MG63 (cell line): ENCODE results near the gene SIRT2. TPM values are rescaled to one million over a fixed set of nuclear protein-coding genes. Genes with fewer than 3 reads are reported as not detected.
"Not testable (repeated sequence)": the region's sequence is repeated elsewhere in the genome, so short reads cannot be mapped to it uniquely, and the experiment has no call there.

ENCODE experiments used
- DNase-seq: peaks from one replicate; pipeline ENCODE4 v3.0.0-alpha.2; 2020
- H3K27me3 ChIP-seq: fragments of 250-450 bp; sonication (Bioruptor Pico); 2 replicates; pipeline ENCODE4 v1.5.1; 2020; ENCODE audit warnings: mild to moderate bottlenecking, moderate library complexity
- H3K36me3 ChIP-seq: fragments of 250-450 bp; sonication (Bioruptor Pico); 2 replicates; pipeline ENCODE4 v1.5.1; 2020; ENCODE audit warnings: mild to moderate bottlenecking, moderate library complexity
- H3K4me3 ChIP-seq: fragments of 250-450 bp; sonication (Bioruptor Pico); 2 replicates; pipeline ENCODE4 v1.5.1; 2020; ENCODE audit warnings: mild to moderate bottlenecking, moderate library complexity
- H3K9me3 ChIP-seq: fragments of 250-450 bp; sonication (Bioruptor Pico); 2 replicates; pipeline ENCODE4 v1.5.1; 2020; ENCODE audit warnings: mild to moderate bottlenecking, moderate library complexity
- total RNA-seq: library from RNA; depleted of rRNA; stranded (reverse); fragments of >200 nt; shearing (Covaris generic); gene quantifications from 2 replicates; pipeline ENCODE4 v1.2.3, GENCODE V29; 2014; ENCODE audit warnings: low replicate concordance

SIRT2 gene
- total RNA-seq, 1 experiment from 2014 or later, result 72.9 TPM

GRCh38 chr19:38861368-38861767 lies 38.0 kb downstream of the SIRT2 start:
- no peaks in the 10 kb centered on the region; the same call in 1 of the 2 replicates for H3K27me3 ChIP-seq
- no peak overlapping the region for H3K4me3 ChIP-seq
- H3K36me3 ChIP-seq, result no peaks in the 10 kb centered on the region
- DNase-seq, result no peak
- no peaks in the 10 kb centered on the region for H3K9me3 ChIP-seq

DNA sequence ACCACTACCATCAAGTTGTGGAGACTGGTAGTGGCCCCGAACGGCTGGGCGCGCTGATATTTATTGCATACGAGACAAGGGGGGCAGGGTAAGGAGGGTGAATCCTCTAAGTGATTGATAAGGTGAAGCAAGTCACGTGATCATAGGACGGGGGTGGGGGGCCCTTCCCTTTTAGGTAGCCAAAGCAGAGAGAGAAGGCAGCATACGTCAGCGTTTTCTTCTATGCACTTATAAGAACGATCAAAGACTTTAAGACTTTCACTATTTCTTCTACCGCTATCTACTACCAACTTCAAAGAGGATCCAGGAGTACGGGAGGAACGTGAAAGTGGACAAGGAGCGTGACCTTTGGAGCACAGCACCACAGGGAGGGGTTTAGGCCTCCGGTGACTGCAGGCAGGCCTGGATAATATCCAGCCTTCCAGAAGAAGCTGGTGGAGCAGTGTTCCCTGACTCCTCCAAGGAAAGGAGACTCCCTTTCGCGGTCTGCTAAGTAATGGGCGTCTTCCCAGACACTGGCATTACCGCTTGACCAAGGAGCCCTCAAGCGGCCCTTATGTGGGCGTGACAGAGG lies 39.7 kb downstream of the SIRT2 start:
- H3K4me3 ChIP-seq, result not testable (repeated sequence)

DNA sequence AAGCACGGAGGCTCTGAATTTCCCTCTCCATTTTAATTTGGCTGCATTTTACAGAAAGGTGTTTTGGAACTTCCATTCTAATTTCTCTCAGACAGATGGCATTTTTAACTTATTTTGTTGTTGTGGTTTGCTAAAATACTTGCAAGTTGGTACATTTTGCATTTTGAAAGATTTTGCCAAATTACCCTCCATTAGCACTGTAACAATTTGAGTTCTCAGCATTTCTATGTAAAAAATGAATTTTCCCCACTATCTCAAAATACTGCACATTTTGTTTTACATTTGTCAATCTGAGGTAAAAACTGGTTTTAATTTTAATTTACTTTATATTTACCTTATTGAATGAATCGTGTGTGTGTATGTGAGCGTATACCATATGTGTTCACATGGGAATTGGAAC lies 42.6 kb downstream of the SIRT2 start:
- no peaks in the 10 kb centered on the region for H3K36me3 ChIP-seq
- no peak overlapping the region for H3K4me3 ChIP-seq
- DNase-seq, result no peak
- H3K27me3 ChIP-seq, result no peaks in the 10 kb centered on the region; the same call in 1 of the 2 replicates
- no peaks in the 10 kb centered on the region for H3K9me3 ChIP-seq

More for the DNA sequence above, 39.7 kb downstream of the SIRT2 start:
- H3K36me3 ChIP-seq, DNase-seq, H3K9me3 ChIP-seq, H3K27me3 ChIP-seq: not testable (repeated sequence)

DNA sequence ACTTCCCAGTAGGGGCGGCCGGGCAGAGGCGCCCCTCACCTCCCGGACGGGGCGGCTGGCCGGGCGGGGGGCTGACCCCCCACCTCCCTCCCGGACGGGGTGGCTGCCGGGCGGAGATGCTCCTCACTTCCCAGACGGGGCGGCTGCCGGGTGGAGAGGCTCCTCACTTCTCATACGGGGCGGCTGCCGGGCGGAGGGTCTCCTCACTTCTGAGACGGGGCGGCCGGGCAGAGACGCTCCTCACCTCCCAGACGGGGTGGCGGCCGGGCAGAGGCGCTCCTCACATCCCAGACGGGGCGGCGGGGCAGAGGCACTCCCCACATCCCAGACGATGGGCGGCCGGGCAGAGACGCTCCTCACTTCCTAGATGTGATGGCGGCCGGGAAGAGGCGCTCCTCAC lies 43.7 kb downstream of the SIRT2 start:
- not testable (repeated sequence) for H3K27me3 ChIP-seq, H3K36me3 ChIP-seq, DNase-seq, H3K4me3 ChIP-seq, H3K9me3 ChIP-seq

GRCh38 chr19:38854961-38855360 lies 44.5 kb downstream of the SIRT2 start:
- DNase-seq, H3K9me3 ChIP-seq, H3K4me3 ChIP-seq, H3K27me3 ChIP-seq, H3K36me3 ChIP-seq: not testable (repeated sequence)

DNA sequence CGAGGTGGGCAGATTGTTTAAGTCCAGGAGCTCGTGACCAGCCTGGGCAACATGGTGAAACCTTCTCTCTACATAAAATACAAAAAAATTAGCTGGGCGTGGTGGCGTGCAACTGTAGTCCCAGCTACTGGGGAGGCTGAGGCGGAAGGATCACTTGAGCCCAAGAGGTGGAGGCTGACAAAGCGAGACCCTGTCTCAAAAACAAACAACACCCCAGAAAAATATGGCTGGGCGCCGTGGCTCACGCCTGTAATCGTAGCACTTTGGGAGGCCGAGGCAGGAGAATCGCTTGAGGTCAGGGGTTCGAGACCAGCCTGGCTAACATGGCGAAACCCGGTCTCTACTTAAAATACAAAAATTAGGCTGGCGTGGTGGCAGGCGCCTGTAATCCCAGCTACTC lies 46.2 kb downstream of the SIRT2 start:
- Histone ChIP-seq H3K4me3 (peak overlapping the region; percentile 83), H3K9me3 (no peaks in the 10 kb centered on the region)

GRCh38 chr19:38852231-38853044 lies 47.0 kb downstream of the SIRT2 start:
- Histone ChIP-seq H3K27me3 (no peaks in the 10 kb centered on the region; the same call in 1 of the 2 replicates), H3K9me3 (no peaks in the 10 kb centered on the region), H3K4me3 (peak overlapping the region; percentile 83), H3K36me3 (peaks cover 17% of the 10 kb centered on the region)
- DNase-seq, result peak; percentile 76

More for the DNA sequence above, 46.2 kb downstream of the SIRT2 start:
- H3K27me3 ChIP-seq, result no peaks in the 10 kb centered on the region; the same call in 1 of the 2 replicates
- H3K36me3 ChIP-seq, result peaks cover 9% of the 10 kb centered on the region
- no peak for DNase-seq

GRCh38 chr19:38851622-38852230 lies 47.7 kb downstream of the SIRT2 start:
- H3K9me3 ChIP-seq, result no peaks in the 10 kb centered on the region
- H3K27me3 ChIP-seq, result no peaks in the 10 kb centered on the region
- peak; percentile 95 for DNase-seq
- peak overlapping the region; percentile 83 for H3K4me3 ChIP-seq
- H3K36me3 ChIP-seq, result peaks cover 24% of the 10 kb centered on the region

DNA sequence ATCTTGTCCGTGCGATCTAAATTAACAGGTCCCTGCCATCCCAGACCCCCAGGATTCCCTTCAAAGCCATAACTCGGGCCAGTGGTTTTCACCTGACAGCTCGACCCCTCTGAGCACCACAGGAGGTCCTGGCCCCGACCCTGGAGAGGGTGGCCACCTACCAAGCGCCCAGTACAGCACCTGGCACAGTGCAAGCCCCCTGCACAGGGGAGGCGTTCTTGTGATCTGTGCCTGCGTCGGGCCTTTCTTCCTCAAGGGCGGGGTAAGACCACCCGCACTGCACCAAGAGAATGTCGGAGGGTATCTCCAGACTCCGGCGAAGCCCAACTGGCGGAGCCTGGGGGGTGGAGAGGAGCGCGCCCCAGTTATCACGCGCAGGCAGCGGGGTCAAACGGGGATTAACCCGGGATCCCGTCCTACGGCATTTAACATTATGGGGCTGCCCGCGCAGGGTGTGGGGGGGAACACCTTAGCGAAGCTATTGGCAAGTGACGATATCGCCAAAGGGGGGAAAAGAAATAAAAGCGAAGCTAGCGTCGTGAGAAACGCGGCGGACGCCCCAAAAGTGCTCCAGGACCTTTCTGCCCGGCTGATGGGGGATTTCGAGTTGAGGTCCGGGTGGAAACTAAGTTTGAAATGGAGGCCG lies 48.3 kb downstream of the SIRT2 start:
- Histone ChIP-seq H3K9me3 (no peaks in the 10 kb centered on the region), H3K4me3 (peak overlapping the region; percentile 57), H3K36me3 (peaks cover 31% of the 10 kb centered on the region), H3K27me3 (no peaks in the 10 kb centered on the region)
- DNase-seq, result peak; percentile 23

DNA sequence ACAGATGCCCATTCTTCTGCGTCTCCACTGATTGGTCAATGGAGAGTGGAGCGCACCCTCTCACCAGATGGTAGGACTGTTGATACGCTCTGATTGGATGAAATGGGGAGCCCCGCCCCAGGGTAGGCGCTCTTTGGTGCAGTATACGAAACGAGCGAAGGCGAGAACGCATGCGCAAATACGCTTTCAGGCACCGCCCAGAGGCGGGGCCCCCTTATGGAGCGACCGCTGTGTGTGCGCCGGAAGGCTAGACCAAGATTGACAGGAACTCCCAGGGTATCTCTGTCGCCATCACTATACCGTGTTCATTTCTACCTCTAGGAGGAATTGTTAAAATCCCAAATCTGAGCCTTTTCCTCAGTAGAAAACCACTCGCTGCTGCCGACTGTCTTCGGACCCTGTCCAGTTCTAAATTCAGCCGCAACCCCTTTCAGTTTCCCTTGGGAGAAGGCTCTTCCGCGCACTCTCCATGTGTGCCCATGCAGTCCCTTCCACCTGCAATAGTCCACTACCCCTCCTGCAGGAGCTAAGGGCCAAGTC lies 48.9 kb downstream of the SIRT2 start:
- peaks cover 36% of the 10 kb centered on the region for H3K36me3 ChIP-seq
- no peak for DNase-seq
- H3K27me3 ChIP-seq, result no peaks in the 10 kb centered on the region
- no peaks in the 10 kb centered on the region for H3K9me3 ChIP-seq
- peak overlapping the region; percentile 57 for H3K4me3 ChIP-seq

GRCh38 chr19:38849860-38850435 lies 49.5 kb downstream of the SIRT2 start, which contains the start of gene HNRNPL:
Gene HNRNPL (minus strand): TSS chr19:38849986. CDS start chr19:38849966, 20 bp downstream.
- H3K4me3 ChIP-seq, result peak within 1 kb of the TSS; percentile 93
- H3K27me3 ChIP-seq, result no peaks in the 10 kb centered on the region
- H3K36me3 ChIP-seq, result peaks cover 42% of the 10 kb centered on the region
- peak; percentile 100 for DNase-seq
- H3K9me3 ChIP-seq, result no peaks in the 10 kb centered on the region

DNA sequence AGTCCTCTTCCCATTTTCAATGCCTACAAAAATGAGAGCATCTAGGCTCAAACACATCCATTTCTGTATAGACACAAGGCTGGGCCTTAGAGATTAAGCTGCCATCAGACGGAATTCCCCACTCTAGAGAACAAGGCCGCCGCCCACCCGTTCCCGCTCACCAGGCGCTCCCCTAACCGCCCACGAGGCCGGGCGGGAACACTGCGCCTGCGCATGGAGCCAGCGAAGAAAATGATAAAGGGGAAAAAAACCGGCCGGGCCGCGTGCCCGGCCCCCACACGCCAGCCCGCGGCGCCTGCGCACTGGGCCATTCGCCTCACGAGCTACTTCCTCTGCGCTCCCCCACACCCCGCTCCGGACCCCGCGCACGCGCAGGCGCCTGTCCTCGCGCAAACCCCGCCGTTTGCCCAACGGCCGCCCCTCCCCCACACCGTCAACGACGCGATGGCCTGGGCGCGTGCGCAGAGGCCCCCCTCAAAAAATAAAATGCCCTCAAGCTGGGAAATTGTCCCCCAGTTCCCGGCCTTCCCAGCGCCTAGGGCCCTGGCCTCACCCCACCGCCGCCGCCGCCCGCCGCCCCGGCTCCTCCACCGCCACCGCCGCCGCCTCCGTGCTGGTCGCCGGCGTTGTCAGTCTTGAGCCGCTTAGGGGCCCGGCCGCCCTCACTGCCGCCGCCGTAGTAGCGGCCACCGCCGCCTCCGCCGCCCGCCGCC lies 50.1 kb downstream of the SIRT2 start:
- Histone ChIP-seq H3K9me3 (no peaks in the 10 kb centered on the region), H3K4me3 (peak overlapping the region; percentile 93)

DNA sequence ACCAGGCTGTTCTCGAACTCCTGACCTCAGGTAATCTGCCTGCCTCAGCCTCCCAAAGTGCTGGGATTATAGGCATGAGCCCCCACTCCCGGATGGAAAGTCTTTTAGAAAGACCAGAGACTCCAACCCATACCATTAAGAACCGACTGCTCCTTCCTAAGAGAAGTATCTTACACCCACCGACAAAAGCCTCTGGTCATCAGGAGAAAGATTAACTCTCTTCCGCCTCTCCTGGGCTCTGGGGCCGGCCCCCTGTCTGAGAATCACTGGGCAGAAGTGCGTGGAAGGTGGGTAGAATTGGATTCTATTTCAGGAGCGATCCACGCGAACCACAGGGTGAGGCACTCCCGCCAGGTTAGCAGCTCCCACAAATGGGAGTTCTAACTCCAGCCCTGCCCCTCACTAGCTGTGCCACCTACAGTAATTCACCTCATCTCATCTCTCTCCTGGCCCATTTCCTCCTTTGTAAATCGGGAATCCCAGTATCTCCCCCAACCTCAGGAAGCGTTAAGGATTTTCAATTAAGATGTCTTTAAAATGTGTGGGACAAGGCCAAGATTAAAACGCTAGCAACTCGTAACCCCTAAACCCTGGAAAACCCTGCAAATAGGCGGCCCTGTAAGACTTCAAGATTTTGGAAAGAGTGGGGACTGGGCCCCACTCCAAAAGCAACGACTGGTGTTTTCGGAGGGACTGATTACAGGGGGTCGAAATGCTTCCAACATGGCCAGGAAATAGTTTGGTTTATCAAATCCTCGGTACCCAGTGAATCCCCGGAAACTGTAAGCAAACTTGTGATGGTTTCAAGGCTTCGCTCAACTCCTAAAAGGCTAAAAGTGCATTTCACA lies 50.9 kb downstream of the SIRT2 start:
- H3K9me3 ChIP-seq, result no peaks in the 10 kb centered on the region
- DNase-seq, result no peak
- peaks cover 56% of the 10 kb centered on the region for H3K36me3 ChIP-seq
- H3K4me3 ChIP-seq, result peak overlapping the region; percentile 93
- no peaks in the 10 kb centered on the region for H3K27me3 ChIP-seq

More for the DNA sequence above, 50.1 kb downstream of the SIRT2 start:
- Histone ChIP-seq H3K36me3 (peaks cover 49% of the 10 kb centered on the region), H3K27me3 (no peaks in the 10 kb centered on the region)
- DNase-seq, result peak; percentile 97

GRCh38 chr19:38846097-38846496 lies 53.3 kb downstream of the SIRT2 start:
- H3K9me3 ChIP-seq, result no peaks in the 10 kb centered on the region
- DNase-seq, result no peak
- H3K4me3 ChIP-seq, result no peak overlapping the region
- peaks cover 81% of the 10 kb centered on the region for H3K36me3 ChIP-seq
- no peaks in the 10 kb centered on the region for H3K27me3 ChIP-seq

- H3K27me3 ChIP-seq, result no peaks in the 10 kb centered on the region
- DNase-seq, result no peak
- no peak overlapping the region for H3K4me3 ChIP-seq
- peaks cover 87% of the 10 kb centered on the region for H3K36me3 ChIP-seq
- no peaks in the 10 kb centered on the region for H3K9me3 ChIP-seq
Observed at GRCh38 chr19:38845374-38846024, 53.9 kb downstream of the SIRT2 start.
